ENCODE measurements around the gene NLRC3. TPM values are rescaled to one million over a fixed set of nuclear protein-coding genes. Genes with fewer than 3 reads are reported as not detected.

NLRC3 gene
- total RNA-seq, 2 donors from 2014 or later, result 0.11 to 0.18 TPM

DNA sequence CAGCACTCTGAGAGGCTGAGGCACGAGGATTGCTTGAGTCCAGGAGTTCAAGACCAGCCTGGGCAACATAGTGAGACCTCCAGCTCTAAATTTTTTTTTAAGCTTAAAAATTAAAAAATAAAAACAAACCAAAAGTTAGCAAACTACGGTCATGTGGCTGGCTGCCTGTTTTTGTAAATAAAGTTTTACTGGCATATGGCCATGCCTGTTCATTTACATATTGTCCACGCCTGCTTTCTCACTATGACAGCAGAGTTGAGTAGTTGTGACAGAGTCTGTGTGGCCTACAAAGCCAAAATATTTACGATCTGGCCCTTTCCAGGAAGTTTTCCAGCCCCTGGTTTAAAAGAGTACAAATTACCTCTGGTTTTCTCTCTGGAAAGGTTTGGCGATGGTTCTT is 30.9 kb upstream of the NLRC3 start:
- no peaks in the 10 kb centered on the region for H3K9me3 ChIP-seq (ENCODE audit: control insufficient read depth, low read length)
- H3K9ac ChIP-seq (ENCODE audit: extremely low read depth, low read length, poor library complexity, severe bottlenecking), result no peak overlapping the region
- Mint-ChIP-seq H3K4me3 (no peak overlapping the region), H3K27me3 (ENCODE audit: insufficient read depth) (no peaks in the 10 kb centered on the region), H3K27ac (no peak overlapping the region), H3K36me3 (ENCODE audit: low read depth) (peaks cover 28% of the 10 kb centered on the region), H3K4me1 (peaks cover 15% of the 10 kb centered on the region), H3K9me3 (no peaks in the 10 kb centered on the region)
- H3K4me1 ChIP-seq (ENCODE audit: control insufficient read depth, insufficient read depth, low read length), result no peaks in the 10 kb centered on the region
- no peaks in the 10 kb centered on the region for H3K27me3 ChIP-seq (ENCODE audit: control insufficient read depth, insufficient read depth, low read length, poor library complexity, severe bottlenecking)
- DNase-seq, result no peak
- TF ChIP-seq, protein P1, sequence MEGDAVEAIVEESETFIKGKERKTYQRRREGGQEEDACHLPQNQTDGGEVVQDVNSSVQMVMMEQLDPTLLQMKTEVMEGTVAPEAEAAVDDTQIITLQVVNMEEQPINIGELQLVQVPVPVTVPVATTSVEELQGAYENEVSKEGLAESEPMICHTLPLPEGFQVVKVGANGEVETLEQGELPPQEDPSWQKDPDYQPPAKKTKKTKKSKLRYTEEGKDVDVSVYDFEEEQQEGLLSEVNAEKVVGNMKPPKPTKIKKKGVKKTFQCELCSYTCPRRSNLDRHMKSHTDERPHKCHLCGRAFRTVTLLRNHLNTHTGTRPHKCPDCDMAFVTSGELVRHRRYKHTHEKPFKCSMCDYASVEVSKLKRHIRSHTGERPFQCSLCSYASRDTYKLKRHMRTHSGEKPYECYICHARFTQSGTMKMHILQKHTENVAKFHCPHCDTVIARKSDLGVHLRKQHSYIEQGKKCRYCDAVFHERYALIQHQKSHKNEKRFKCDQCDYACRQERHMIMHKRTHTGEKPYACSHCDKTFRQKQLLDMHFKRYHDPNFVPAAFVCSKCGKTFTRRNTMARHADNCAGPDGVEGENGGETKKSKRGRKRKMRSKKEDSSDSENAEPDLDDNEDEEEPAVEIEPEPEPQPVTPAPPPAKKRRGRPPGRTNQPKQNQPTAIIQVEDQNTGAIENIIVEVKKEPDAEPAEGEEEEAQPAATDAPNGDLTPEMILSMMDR (conservative IDR thresholded peaks at IDR 0.05), result no peak
- H3K4me3 ChIP-seq (ENCODE audit: low read length), result no peak overlapping the region
- no peak overlapping the region for H3K27ac ChIP-seq (ENCODE audit: low read depth, low read length)
- peaks cover 27% of the 10 kb centered on the region for H3K36me3 ChIP-seq (ENCODE audit: control insufficient read depth, insufficient read depth, low read length)
- 92 to 97% methylated on average over 3 to 5 of the region's 5 CpGs for WGBS, 2 experiments (ENCODE audit: insufficient coverage in 1 of 2, insufficient read length in 1 of 2)

DNA sequence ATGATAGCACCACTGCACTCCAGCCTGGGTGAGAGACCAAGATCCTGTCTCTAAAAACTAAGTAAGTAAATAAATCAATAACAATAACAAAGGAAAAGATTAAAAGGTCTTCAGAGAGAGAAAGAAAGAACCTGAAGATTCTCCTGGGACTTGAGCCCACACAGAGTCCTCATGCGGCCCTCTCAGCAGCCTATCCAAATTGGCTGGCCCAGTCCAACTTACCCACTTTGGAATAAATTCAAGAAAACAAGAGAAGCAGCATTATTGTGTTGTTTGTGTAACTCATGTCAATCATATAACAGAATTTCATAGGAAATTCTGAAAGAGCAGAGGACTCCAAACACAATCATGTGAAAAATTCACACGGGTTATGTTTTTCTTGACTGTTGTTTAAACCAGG is 30.4 kb upstream of the NLRC3 start:
- Mint-ChIP-seq H3K36me3 (ENCODE audit: low read depth) (peaks cover 32% of the 10 kb centered on the region), H3K4me3 (no peak overlapping the region), H3K27ac (no peak overlapping the region), H3K9me3 (no peaks in the 10 kb centered on the region), H3K4me1 (peaks cover 12% of the 10 kb centered on the region), H3K27me3 (ENCODE audit: insufficient read depth) (no peaks in the 10 kb centered on the region)
- Histone ChIP-seq H3K4me1 (ENCODE audit: control insufficient read depth, insufficient read depth, low read length) (no peaks in the 10 kb centered on the region), H3K9me3 (ENCODE audit: control insufficient read depth, low read length) (no peaks in the 10 kb centered on the region), H3K27me3 (ENCODE audit: control insufficient read depth, insufficient read depth, low read length, poor library complexity, severe bottlenecking) (no peaks in the 10 kb centered on the region), H3K27ac (ENCODE audit: low read depth, low read length) (no peak overlapping the region), H3K4me3 (ENCODE audit: low read length) (no peak overlapping the region), H3K9ac (ENCODE audit: extremely low read depth, low read length, poor library complexity, severe bottlenecking) (no peak overlapping the region), H3K36me3 (ENCODE audit: control insufficient read depth, insufficient read depth, low read length) (peaks cover 30% of the 10 kb centered on the region)
- 92 to 96% methylated on average over 2 of the region's 2 CpGs for WGBS, 2 experiments (ENCODE audit: insufficient coverage in 1 of 2, insufficient read length in 1 of 2)
- TF ChIP-seq, protein P1 (conservative IDR thresholded peaks at IDR 0.05), result no peak
- DNase-seq, result no peak

DNA sequence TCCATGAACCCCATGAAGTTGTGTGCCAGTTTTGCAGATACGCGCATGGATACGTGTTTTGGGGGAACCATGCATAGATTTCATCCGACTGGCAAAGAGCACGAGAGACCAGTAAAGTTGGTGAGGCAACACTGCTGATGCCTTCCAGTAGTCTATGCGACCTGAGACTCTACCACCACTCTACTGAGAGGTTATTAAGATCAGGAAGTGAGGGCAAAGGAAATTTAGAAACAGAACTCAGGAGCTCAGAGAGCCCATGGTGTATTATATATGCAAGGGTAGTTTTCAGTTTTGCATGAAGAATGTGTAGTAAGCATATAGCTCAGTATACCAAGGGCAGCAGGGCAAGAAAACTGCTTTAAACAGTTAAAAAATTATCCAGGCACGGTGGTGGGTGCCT is 30.0 kb upstream of the NLRC3 start:
- H3K9me3 Mint-ChIP-seq, result no peaks in the 10 kb centered on the region
- no peaks in the 10 kb centered on the region for H3K27me3 Mint-ChIP-seq (ENCODE audit: insufficient read depth)
- no peaks in the 10 kb centered on the region for H3K27me3 ChIP-seq (ENCODE audit: control insufficient read depth, insufficient read depth, low read length, poor library complexity, severe bottlenecking)
- DNase-seq, result peak; percentile 13
- WGBS, 2 experiments (ENCODE audit: insufficient coverage in 1 of 2, insufficient read length in 1 of 2), result 94 to 98% methylated on average over 6 to 7 of the region's 7 CpGs
- H3K27ac Mint-ChIP-seq, result no peak overlapping the region
- peaks cover 12% of the 10 kb centered on the region for H3K4me1 Mint-ChIP-seq
- no peak overlapping the region for H3K27ac ChIP-seq (ENCODE audit: low read depth, low read length)
- TF ChIP-seq, protein P1 (conservative IDR thresholded peaks at IDR 0.05), result no peak
- peaks cover 36% of the 10 kb centered on the region for H3K36me3 Mint-ChIP-seq (ENCODE audit: low read depth)
- H3K36me3 ChIP-seq (ENCODE audit: control insufficient read depth, insufficient read depth, low read length), result peaks cover 35% of the 10 kb centered on the region
- no peak overlapping the region for H3K4me3 Mint-ChIP-seq
- no peak overlapping the region for H3K4me3 ChIP-seq (ENCODE audit: low read length)
- H3K4me1 ChIP-seq (ENCODE audit: control insufficient read depth, insufficient read depth, low read length), result no peaks in the 10 kb centered on the region
- no peaks in the 10 kb centered on the region for H3K9me3 ChIP-seq (ENCODE audit: control insufficient read depth, low read length)
- no peak overlapping the region for H3K9ac ChIP-seq (ENCODE audit: extremely low read depth, low read length, poor library complexity, severe bottlenecking)
